Frontal cortex (tissue), 4 donors: ENCODE measurements around the gene SKA3. TPM values are rescaled to one million over a fixed set of nuclear protein-coding genes. Genes with fewer than 3 reads are reported as not detected.
"Not testable (repeated sequence)": the region's sequence is repeated elsewhere in the genome, so short reads cannot be mapped to it uniquely, and the experiment has no call there.

Experiments used
- DNase-seq, 2 donors: peaks; one replicate each; pipeline ENCODE4 v3.0.0; 2012; ENCODE audit warnings: low spot score in 2 of 2
- FAIRE-seq: peaks from 2 replicates; lab custom pipeline; 2012; peaks lifted over from hg19 to GRCh38; lab: Jason Lieb, UNC
- total RNA-seq: library from RNA; depleted of rRNA; stranded (reverse); fragments of >200 nt; gene quantifications from one replicate; pipeline ENCODE4 v1.2.3, GENCODE V29; 2014
- donor health status: control.
- donor health status: control.
- donor health status: control.

The SKA3 gene
- total RNA-seq = 16.3 TPM

DNA sequence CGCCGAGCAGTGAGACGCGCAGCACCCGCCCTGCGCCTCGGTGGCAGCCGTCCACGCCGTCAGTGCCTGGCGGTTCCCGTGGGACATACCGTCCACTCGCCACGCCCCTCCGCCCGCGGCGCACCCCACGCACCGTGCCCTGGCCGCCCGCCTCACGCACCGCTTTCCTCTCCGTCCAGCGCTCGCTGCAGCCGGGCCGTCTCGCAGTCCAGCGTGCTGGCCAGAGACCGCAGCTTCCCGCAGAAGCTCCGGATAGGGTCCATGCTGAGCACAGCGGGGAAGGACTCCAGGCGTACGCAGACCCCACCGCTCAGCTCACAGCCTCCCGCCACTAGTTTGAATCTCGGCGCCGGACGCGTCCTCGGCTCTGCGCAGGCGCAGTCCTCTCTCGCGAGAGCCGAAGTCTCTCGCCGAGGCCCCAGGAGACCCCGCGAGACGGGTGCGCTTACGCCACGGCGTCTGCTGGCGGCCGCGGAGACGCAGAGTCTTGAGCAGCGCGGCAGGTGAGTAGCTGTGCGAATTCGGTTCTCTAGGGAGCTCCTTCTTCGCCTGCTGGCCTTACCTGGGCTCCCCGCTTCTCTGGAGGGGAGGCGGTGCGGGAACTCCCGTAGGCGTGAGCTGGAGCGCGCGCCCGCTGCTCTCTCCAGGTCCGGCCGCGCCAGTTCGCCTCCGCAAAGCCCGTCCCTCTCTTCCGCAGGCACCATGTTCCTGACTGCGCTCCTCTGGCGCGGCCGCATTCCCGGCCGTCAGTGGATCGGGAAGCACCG is at the start of gene SKA3, which contains the start of gene MRPL57:
TSS of gene SKA3 (minus strand) at position 338 of the 767 bp plus-strand sequence. CDS start at position 263, 75 bp downstream.
TSS of gene MRPL57 (plus strand) at position 444 of the 767 bp plus-strand sequence. CDS start at position 703, 259 bp downstream.
- FAIRE-seq = no peak
- peak; percentile 91 to 96 for DNase-seq

DNA sequence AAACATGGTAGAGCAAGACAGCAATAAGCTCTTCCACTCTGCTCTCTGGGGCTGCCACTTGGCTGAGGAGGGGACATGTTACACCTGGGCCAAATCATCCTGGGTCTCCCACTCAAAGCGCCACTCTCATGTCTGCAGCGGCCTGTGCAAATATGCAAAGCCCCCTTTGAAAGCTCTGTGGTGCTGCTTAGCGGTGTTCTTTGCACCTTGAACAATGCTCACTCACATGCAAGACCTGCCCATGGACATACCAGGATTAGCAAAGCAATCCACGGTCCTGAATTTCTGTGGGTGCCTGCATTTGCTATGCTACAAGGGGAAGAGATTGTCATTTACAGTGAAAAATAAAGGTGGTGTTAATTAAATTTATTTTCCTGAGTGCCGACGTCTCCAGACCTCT is 48.7 kb upstream of the SKA3 start:
- FAIRE-seq (no peak), DNase-seq (no peak)

- FAIRE-seq = no peak
- no peak for DNase-seq
These were observed 44.9 kb upstream of the SKA3 start for GRCh38 chr13:21221268-21221667.

GRCh38 chr13:21219716-21220115 is 43.4 kb upstream of the SKA3 start:
- not testable (repeated sequence) for FAIRE-seq, DNase-seq

GRCh38 chr13:21219036-21219381 is 42.7 kb upstream of the SKA3 start:
- no peak for DNase-seq
- no peak for FAIRE-seq

DNA sequence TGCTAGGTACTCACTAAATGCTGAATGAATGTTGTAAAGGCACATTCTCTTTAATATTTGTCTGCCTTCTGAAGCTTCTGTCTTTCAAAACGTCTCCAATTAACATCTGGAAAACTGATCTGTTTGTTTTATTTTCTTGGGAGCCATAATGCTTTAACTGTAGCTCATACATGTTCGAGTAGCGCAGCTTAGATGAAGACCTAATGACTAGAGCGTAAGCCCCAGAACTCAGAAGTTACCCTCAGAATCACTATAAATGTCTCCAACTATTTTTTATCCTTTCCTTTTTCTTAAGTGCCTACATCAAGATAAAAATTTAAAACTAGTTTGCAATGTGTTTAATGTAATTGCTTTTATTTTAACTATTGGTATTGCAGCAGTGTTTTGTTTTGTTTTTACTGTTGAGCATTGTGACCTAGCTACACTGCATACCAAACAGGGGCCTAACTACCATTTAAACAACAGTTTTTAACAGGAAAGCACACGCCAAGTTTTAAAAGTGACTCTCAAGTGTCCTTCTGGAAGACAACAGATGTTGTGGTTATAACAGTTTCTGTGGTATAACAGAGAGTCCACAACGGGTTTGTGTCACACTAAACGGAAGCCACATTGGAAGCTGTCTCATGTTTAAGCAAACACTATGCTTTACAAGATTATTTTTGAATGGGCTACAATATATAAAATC is 42.1 kb upstream of the SKA3 start:
- DNase-seq = no peak
- no peak for FAIRE-seq

- no peak for DNase-seq
These were observed 40.0 kb upstream of the SKA3 start for GRCh38 chr13:21216332-21216731.

GRCh38 chr13:21215419-21215818 is 39.1 kb upstream of the SKA3 start:
- not testable (repeated sequence) for DNase-seq, FAIRE-seq

More at GRCh38 chr13:21216332-21216731, 40.0 kb upstream of the SKA3 start:
- no peak for FAIRE-seq

GRCh38 chr13:21212138-21212775 is 35.9 kb upstream of the SKA3 start:
- FAIRE-seq (no peak), DNase-seq (no peak)

GRCh38 chr13:21208652-21209154 is 32.4 kb upstream of the SKA3 start:
- FAIRE-seq = no peak

GRCh38 chr13:21202767-21203531 is 26.6 kb upstream of the SKA3 start:
- DNase-seq (no peak), FAIRE-seq (no peak)

More at GRCh38 chr13:21208652-21209154, 32.4 kb upstream of the SKA3 start:
- no peak for DNase-seq

DNA sequence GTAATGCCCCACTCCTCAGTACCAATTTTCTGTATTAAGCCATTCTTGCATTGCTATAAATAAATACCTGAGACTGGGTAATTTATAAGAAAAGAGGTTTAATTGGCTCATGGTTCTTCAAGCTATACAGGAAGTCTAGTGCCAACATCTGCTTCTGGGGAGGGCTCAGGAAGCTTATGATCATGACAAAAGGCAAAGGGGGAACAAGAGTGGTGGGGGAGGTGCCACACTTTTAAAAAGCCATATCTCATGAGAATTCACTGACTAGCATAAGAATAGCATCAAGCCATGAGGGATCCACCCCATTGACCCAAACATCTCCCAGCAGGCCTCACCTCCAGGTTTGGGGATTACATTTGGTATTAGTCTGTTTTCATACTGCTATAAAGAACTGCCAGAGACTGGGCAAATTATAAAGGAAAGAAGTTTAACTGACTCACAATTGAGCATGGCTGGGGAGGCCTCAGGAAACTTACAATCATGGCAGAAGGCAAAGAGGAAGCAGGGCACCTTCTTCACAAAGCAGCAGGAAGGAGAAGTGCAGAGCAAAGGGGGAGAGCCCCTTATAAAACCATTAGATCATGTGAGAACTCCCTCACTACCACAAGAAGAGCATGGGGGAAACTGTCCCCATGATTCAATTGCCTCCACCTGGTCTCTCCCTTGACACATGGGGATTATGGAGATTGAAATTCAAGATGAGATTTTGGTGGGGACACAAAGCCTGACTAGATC is 25.3 kb upstream of the SKA3 start:
- DNase-seq, FAIRE-seq: not testable (repeated sequence)

GRCh38 chr13:21198391-21198790 is 22.0 kb upstream of the SKA3 start:
- FAIRE-seq, DNase-seq: not testable (repeated sequence)

GRCh38 chr13:21197606-21198225 is 21.4 kb upstream of the SKA3 start:
- not testable (repeated sequence) for FAIRE-seq, DNase-seq

- not testable (repeated sequence) for DNase-seq, FAIRE-seq
These were observed 18.4 kb upstream of the SKA3 start for GRCh38 chr13:21194756-21195155.

DNA sequence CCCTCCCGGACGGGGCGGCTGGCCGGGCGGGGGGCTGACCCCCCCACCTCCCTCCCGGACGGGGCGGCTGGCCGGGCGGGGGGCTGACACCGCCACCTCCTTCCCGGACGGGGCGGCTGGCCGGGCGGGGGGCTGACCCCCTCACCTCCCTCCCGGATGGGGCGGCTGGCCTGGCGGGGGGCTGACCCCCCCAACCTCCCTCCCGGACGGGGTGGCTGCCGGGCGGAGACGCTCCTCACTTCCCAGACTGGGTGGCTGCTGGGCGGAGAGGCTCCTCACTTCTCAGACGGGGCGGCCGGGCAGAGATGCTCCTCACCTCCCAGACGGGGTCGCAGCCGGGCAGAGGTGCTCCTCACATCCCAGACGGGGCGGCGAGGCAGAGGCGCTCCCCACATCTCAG is 10.1 kb upstream of the SKA3 start:
- FAIRE-seq = not testable (repeated sequence)

GRCh38 chr13:21181671-21182070 is 5.3 kb upstream of the SKA3 start:
- no peak for DNase-seq
- no peak for FAIRE-seq

More for the DNA sequence above, 10.1 kb upstream of the SKA3 start:
- not testable (repeated sequence) for DNase-seq

GRCh38 chr13:21176982-21177284 is 581 bp upstream of the SKA3 start:
- FAIRE-seq = no peak

More at GRCh38 chr13:21176982-21177284, 581 bp upstream of the SKA3 start:
- DNase-seq = no peak
